ENCODE data around the gene MARS2.
"Not testable (repeated sequence)": the region's sequence is repeated elsewhere in the genome, so short reads cannot be mapped to it uniquely, and the experiment has no call there.

Gene MARS2

DNA sequence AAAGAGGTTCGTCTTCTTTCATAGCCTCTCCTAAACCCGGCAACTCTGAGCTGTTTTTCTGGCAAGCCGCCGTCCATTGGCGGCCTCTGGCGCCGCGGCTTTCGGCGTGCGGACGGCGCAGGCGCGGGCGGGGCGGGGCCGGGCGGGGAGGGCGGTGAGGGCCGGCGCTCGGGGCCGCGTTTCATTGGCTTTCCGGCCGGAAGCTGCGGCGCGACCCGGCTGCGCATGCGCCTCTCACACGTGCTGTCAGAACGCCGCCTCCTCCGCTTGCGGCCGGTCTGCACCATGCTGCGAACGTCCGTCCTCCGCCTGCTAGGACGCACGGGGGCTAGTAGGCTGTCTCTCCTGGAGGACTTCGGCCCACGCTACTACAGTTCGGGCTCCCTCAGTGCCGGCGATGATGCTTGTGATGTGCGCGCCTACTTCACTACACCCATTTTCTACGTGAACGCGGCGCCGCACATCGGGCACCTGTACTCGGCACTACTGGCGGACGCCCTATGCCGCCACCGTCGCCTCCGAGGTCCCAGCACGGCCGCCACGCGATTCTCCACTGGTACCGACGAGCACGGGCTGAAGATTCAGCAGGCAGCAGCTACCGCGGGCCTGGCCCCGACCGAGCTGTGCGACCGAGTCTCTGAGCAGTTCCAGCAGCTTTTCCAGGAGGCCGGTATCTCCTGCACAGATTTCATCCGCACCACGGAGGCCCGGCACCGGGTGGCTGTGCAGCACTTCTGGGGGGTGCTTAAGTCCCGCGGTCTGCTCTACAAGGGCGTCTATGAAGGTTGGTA lies at the start of gene MARS2:
Gene MARS2 (plus strand): TSS at position 249 of the 791 bp plus-strand sequence. CDS start 37 bp downstream, at position 286.
- peak; percentile 85 to 86 for DNase-seq

DNA sequence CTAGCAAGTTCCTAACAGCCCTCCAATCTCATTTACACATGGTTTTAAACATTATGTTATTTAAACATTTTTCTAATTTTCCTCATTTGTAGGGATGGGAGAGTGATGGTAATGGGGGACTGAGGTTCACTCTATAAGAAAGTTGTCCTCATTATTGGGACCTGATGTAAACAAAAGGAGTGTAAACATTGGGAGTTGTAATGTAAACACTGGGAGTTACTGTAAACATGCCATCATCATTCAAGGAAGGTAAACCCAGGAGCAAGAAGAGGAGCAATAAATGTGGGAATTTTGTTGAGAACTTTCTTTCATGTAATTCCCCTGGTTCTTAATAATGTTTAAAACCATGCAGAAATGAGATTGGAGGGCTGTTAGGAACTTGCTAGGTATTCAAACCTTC lies 47.6 kb upstream of the MARS2 start:
- no peak for DNase-seq

DNA sequence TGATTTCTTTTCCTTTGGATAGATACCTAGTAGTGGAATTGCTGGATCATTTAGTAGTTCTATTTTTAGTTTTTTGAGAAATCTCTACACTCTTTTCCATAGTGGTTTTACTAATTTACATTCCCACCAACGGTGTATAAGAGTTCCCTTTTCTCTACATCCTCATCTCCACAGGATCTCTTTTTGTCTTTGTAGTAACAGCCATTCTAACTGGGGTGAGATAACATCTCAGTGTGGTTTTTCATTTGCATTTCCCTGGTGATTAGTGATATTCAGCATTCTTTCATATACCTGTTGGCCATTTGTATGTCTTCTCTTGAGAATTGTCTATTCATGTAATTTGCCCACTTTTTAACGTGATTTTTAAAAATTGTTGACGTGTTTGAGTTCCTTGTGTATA lies 43.5 kb upstream of the MARS2 start:
- DNase-seq, result no peak

DNA sequence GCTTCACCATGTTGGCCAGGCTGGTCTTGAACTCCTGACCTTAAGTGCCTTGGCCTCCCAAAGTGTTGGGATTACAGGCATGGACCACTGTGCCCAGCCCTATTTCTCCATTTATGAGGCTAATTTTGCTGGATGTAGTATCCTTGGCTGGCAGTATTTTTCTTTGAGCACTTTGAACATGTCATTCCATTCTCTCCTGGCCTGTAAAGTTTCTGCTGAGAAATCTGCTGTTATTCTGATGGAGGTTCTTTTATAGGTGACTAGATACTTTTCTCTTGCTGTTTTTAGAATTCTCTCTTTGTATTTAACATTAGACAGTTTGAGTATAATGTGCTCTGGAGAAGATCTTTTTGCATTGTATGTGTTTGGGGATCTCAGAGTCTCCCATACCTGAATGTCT lies 38.9 kb upstream of the MARS2 start:
- DNase-seq, result no peak

DNA sequence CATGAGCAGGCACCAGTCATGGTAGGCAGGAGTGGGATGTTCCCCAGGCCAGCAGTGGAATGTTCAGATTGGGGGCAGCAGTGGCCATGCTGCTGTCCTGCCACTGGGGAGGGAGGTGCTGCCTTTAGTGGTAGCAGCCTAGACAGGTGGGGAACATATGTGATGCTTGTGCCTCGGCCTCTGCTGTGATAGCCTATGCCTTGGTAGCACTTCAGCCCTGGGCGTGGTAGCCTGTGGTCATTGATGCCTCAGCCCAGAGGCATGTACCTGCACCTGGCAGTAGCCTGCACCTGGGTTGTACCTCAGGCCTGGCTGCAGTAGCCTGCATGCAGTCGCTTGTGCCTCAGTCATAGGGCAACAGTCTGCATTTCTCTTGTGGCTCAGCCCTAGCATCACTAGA lies 36.9 kb upstream of the MARS2 start:
- no peak for DNase-seq

DNA sequence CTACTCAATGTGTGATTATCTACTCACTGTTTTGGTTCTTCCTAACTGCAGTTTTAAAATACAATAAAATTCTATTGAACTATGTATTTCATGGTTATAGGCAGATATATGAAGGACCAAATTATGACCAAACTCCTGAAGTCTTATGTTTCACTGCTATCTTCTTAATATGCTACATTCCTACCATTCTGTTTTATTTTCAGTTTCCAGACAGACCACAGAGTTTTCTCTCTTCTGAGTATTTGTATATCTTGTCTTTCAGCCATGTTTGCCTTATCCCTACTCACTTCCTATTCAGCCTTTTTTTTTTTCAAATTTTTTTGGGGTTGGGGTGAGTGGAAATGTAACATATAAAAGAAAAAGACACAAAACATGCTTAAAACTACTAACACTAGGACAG lies 36.1 kb upstream of the MARS2 start:
- DNase-seq, result no peak

DNA sequence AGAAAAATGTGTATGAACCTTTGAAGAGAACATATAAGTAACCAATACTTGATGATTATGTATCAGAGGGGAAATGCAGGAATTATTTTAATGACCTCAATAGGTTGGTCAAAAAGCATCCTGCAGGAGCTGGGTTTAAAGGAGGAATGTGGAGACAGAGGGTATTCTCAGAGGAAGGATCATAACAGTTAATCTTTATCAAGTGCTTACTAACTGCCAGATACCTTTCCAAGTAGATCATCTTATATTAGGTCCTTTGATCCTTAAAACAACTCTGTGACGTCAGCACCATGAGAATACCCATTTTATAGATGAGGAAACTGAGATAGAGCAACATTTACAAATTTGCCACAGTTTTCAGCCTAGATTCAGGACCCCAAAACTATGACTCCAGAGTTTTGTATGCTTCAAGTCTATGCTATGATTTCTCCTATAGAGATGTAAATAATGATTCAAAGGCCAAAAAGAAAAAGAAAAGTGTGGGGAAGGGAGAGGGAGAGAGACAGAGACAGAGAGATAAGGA lies 32.7 kb upstream of the MARS2 start:
- DNase-seq, result no peak

DNA sequence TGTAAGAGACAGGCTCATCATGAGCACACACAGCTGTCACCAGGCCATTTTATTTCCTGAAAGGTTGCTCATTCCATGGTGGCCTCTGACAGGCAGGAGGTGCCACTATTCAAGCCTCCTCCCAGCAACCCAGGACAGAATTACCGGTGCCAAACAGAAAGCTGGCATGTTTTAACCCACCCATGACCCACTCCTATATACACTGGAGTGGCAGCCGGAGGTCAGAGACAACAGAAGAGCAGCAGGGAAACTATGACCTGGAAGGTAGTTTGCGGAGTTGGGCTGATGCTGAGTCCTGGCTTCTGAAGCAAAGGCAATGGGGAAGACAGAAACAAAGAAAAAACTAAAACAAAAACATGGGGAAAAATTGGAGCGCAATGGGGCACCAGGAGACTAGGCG lies 32.1 kb upstream of the MARS2 start:
- DNase-seq, result no peak

DNA sequence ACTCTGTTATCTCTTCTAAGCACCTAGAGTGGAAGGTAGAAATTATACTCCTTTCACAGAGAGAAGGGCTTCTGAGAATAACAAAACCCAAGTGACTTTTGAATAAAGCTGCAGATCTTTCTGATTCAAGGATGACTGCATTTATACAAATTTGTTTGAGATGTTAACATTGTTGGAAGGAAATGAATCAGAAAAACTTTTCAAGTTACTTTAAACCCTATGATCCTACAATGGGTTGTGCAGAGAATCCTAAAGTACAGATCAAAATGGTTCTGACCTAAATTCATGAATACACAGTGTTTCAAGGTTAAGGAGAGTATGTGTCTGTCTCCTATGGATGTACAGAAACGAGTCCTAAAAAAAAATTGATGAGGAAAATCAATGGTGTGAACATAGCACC lies 31.6 kb upstream of the MARS2 start:
- no peak for DNase-seq

DNA sequence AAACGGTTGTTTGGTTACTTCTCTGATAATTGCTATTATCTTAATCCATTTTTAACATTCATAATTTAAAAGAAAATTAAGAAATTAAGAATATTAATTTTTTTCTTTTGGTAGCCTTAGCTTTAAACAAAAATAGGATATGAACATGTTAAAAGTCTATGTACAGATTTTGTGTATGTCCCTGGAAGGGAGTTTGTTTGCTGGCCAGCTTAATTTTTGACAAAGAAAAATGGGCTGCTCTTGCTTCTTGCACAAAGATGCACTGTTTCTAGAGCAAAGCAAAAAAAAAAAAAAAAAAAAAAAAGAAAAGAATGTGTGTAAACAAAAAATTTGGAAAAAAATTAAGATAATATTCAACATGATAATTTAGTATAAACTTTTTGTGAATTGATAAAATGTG lies 31.1 kb upstream of the MARS2 start:
- DNase-seq, result no peak

DNA sequence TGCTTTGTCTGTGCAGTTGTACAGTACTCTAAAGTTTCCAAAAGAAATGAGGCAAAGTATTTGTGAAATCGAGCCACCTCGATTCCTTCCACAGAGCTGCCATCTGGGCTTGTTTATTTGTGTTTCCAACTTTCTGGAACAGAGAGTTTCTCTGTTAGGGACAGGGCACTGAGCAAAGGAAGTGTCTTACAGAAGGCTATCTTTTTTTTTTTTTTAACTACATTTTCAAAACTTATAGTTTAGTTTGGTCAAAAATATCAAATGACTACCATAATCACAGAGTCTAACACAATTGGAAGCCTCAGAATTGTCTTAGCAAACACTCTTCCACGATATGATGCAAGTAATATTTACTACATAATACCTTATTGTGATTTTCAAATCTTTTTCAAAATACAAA lies 30.6 kb upstream of the MARS2 start:
- no peak for DNase-seq

DNA sequence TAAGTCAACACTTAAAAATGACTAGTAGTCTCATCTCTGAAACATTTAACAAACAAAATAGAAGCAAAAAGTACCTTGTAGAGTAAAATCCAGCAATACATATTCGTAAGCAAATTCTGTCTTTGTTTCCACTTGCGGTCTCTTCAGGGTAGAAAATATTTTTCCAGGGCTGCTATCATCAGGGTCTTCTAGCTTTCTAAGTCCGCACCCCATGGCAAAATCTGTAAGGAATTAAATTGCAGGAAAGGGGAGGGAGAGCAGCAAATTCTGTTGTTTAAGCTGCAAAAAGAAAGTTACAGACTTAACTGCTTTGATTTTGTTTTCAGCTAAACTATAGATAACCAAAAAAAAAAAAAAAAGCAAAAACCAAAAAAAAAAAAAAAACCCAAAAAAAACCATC lies 29.9 kb upstream of the MARS2 start, which contains the start of gene RFTN2:
Gene RFTN2 (minus strand): TSS at position 342 of the 400 bp plus-strand sequence. CDS start 129 bp downstream, at position 213.
- DNase-seq, result no peak

DNA sequence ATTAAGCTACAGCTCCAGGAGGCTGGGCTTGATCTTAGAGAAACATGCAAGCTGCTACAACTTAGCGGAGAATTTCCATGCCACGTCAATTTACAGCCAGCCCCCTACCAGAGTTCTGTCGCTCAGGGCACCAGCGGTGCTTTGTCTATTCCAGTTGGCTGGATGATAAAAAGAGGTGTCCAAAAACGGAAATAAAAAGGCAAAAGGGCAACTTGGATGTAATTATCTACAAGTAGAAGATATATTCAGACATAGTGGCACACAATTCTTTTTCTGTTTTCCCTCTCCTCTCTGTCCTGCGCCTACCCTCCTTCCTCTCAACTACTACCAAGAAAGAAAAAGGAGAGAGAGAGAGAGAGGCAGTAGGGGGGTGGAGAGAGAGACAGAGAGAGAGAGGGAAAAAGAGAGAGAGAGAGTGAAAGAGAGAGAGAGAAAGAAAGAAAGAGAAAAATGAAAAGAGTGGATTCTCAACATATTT lies 29.4 kb upstream of the MARS2 start:
- DNase-seq, result no peak

DNA sequence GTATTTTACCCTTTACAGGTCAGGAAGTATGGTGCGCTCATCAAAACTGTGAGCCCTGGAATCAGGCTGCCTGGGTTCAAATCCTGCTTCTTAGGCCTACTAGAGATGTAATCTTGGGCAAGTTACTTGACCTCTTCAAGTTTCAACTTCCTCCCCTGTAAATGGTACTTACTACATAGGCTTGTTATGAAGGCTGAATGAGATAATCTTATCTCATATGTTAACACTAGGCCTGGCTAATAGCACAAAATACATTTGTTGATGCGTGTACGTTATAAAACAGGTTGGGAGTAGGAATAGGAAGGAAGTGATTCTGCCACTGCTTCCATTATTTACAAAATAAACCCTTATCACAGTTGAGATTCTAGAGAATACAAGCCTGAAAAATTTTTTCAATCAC lies 28.1 kb upstream of the MARS2 start:
- no peak for DNase-seq

DNA sequence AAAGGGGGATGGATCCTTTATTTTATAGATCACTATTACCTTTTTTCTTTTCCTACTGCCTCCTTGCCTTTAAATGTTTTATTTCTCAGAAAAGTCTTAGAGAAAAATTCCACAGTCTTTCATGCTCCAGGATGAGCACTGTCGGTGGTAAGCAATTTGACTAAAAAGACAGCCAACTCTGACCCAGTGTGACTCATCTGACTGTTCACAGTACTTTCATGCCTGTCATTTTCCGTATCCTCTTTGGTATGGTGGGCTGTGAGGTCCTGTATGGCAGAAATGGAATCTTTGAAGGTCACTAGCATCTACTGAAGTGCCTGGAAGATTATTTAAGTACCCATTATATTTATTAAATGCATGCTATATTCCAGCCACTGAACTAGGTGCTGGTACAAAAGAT lies 27.7 kb upstream of the MARS2 start:
- no peak for DNase-seq

DNA sequence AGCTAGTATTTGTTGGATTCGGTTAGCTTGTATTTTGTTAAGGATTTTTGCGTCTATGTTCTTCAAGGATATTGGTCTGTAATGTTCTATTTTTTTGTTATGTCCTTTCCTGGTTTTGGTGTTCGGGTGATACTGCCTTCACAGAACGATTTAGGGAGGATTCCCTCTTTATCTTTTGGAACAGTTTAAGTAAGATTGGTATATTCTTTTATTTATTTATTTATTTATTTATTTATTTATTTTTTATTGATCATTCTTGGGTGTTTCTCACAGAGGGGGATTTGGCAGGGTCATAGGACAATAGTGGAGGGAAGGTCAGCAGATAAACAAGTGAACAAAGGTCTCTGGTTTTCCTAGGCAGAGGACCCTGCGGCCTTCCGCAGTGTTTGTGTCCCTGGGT lies 10.0 kb upstream of the MARS2 start:
- not testable (repeated sequence) for DNase-seq

DNA sequence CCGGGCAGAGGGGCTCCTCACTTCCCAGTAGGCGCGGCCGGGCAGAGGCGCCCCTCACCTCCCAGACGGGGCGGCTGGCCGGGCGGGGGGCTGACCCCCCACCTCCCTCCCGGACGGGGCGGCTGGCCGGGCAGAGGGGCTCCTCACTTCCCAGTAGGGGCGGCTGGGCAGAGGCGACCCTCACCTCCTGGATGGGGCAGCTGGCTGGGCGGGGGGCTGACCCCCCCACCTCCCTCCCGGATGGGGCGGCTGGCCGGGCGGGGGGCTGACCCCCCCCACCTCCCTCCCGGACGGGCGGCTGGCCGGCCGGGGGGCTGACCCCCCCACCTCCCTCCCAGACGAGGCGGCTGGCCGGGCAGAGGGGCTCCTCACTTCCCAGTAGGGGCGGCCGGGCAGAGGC lies 9.2 kb upstream of the MARS2 start:
- not testable (repeated sequence) for DNase-seq

DNA sequence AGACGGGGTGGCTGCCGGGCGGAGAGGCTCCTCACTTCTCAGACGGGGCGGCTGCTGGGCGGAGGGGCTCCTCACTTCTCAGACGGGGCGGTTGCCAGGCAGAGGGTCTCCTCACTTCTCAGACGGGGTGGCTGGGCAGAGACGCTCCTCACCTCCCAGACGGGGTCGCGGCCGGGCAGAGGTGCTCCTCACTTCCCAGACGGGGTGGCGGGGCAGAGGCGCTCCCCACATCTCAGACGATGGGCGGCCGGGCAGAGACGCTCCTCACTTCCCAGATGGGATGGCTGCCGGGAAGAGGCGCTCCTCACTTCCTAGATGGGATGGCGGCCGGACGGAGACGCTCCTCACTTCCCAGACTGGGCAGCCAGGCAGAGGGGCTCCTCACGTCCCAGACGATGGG lies 8.6 kb upstream of the MARS2 start:
- DNase-seq, result not testable (repeated sequence)

DNA sequence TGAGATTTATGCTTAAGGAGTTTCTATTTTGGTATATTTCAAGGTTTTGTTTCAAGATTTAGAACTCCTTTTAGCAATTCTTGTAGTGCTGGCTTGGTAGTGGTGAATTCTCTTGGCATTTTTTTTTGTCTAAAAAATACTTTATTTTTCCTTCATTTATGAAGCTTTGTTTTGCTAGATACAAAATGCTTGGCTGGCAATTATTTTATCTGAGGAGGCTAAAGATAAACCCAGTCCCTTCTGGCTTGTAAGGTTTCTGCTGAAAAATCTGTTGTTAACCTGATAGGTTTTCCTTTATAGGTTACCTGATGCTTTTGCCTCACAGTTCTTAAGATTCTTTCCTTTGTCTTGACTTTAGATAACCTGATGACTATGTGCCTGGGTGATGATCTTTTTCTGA lies 5.4 kb upstream of the MARS2 start:
- DNase-seq, result not testable (repeated sequence)

DNA sequence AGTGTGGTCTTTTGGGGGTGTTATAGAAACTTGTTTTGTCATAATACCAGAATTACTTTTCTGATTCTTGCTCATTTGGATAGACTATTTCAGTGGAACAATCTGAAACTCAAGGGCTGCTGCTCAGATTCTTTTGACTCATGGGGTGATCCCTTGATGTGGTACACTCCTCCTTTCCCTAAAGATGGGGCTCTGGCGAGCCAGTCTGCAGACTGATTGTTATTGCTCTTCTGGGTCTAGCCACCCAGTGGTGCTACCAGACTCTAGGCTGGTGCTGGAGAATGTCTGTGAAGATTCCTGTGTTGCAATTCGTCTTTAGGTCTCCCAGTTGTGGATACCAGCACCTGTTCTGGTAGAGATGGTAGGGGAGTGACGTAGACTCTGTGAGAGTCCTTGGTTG lies 4.2 kb upstream of the MARS2 start:
- DNase-seq, result no peak

DNA sequence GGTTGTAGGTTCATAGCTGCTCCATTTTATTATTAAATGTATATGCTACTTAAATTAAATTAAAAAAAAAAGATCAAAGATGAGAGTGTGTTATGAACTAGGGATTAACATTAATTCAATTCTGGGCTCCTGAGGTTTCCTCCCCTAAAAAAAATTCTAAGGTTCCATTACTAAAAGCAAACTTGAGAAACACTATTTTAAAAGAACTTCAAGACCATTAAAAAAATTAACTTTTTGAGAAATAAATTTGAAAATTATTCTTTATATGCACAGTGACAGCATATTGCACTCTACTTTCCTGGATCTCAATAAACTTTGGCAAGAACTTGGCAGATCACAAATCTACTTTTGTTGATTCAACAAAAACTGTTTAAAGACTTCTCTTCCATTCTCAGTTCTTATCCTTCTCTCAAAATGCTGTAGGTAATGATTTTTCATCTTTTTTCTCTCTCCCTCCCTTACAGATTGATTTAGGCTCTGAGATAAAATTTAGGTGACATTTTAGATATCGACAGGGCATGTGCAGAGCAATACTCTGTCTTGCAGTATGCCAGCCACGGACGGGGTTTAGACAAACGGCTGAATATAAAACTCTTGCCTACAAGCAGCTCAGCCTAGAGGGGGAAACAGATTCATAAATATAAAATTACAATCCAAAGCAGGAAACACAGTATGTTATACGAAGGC lies 592 bp upstream of the MARS2 start:
- peak; percentile 71 to 82 for DNase-seq

DNA sequence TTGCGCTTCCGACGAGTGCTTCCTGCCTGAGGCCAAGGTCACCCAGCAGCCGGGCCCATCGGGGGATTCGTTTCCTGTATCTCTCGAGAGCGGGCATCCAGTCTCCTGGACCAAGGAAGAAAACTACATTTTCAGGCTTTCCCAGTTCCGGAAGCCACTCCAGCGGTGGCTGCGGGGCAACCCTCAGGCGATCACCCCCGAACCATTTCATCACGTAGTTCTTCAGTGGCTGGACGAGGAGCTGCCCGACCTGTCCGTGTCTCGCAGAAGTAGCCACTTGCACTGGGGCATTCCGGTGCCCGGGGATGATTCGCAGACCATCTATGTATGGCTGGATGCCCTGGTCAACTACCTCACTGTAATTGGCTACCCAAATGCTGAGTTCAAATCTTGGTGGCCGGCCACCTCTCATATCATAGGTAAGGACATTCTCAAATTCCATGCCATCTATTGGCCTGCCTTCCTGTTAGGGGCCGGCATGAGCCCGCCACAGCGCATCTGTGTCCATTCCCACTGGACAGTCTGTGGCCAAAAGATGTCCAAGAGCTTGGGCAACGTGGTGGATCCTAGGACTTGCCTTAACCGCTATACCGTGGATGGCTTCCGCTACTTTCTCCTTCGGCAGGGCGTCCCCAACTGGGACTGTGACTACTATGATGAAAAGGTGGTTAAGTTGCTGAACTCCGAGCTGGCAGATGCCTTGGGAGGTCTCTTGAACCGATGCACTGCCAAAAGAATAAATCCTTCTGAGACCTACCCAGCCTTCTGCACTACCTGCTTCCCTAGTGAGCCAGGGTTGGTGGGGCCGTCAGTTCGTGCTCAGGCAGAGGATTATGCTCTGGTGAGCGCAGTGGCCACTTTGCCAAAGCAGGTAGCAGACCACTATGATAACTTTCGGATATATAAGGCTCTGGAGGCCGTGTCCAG lies 1.0 kb downstream of the MARS2 start:
- DNase-seq, result peak in 1 of 2 experiments; percentile 30

DNA sequence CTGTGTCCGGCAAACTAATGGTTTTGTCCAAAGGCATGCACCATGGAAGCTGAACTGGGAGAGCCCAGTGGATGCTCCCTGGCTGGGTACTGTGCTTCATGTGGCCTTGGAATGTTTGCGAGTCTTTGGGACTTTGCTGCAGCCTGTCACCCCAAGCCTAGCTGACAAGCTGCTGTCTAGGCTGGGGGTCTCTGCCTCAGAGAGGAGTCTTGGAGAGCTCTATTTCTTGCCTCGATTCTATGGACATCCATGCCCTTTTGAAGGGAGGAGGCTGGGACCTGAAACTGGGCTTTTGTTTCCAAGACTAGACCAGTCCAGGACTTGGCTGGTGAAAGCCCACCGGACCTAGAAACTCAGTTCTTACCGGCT lies 1.7 kb downstream of the MARS2 start:
- no peak for DNase-seq

Measured in AML-193 (cell line).